Neural progenitor cell (in vitro differentiated cells): ENCODE results near the gene PITPNM1.

Source experiments
- CTCF ChIP-seq: fragments of 200-600 bp; sonication (generic); IDR thresholded peaks from 2 replicates; pipeline ENCODE4 v1.5.1; 2017; ENCODE audit warnings: antibody characterized with exemption, mild to moderate bottlenecking
- EZH2 ChIP-seq: fragments of 200-600 bp; sonication (generic); IDR thresholded peaks from 2 replicates; pipeline ENCODE4 v1.6.1; 2017; ENCODE audit warnings: antibody characterized with exemption, mild to moderate bottlenecking, moderate library complexity

GRCh38 chr11:67491276-67492068 is 13.7 kb downstream of the PITPNM1 start:
- no peak for TF ChIP-seq CTCF
- TF ChIP-seq EZH2, result no peak
